Measurements from ENCODE around the gene NUDT22. TPM values are rescaled to one million over a fixed set of nuclear protein-coding genes. Genes with fewer than 3 reads are reported as not detected.

Gene NUDT22, protein sequence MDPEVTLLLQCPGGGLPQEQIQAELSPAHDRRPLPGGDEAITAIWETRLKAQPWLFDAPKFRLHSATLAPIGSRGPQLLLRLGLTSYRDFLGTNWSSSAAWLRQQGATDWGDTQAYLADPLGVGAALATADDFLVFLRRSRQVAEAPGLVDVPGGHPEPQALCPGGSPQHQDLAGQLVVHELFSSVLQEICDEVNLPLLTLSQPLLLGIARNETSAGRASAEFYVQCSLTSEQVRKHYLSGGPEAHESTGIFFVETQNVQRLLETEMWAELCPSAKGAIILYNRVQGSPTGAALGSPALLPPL
- total RNA-seq (2021) (72.4 and 73.8 TPM in 2 replicates), Bru-seq, nascent RNA (percentile 61 among the genes with signal in this experiment), BruChase-seq, experiment 1, labeled RNA remaining after a 2-hour chase (percentile 66 among the genes with signal in this experiment), BruChase-seq, experiment 2, labeled RNA remaining after a 6-hour chase (percentile 75 among the genes with signal in this experiment)
- long read RNA-seq, transcript NUDT22-204 (5 exons, 986 nt), result minor isoform, 9 of 51 reads
- long read RNA-seq, transcript NUDT22-201 (6 exons, 1,094 nt), result major isoform, 24 of 51 reads
- long read RNA-seq, partial matches to known transcripts, result 13 of 51 reads
- long read RNA-seq, other reads (novel, unspliced or antisense), result 5 of 51 reads

DNA sequence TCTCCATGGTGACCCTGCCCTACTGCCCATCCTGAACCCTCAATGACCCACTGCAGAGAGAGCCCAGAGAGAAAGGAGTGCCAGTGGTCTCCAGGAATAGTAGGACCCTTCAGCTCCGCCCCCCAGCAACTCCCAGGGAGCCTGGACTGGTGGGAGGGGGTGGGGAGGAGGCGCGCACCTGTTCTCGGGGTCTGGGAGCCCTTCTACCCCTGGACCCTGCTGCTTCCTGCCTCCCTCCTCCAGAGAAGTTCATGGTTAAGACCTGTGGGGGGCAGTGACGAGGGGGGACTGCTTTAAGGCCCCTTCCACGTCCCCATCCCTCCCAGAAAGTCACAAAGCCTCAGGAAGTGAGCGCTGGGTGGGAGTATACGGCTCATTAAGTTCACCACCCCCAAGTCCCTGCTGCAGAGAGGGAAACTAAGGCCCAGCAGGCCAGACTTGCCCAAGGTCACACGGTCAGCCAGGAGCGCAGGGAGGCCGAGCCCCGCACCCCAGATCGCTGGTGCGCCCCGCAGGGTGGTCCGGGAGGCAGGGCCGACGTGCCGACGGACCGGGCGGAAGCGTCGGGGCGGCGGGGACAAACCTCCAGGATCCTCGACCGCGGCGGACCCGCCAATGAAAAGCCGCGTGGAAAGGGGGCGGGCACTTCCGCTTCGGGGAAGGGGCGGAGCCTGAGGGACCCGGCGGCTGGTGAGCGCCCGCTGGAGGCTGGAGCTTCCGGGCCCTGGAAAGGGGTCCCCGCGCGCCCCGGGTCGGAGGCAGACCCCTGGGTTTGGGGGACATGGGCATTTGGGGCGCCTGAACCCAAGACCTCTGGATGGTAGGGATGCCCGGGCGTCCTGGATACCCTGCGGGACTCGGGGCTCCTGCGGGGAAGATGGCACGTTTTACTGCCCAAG, at the start of gene NUDT22, which contains the start of gene TRPT1:
NUDT22 (plus strand) TSS at position 667 of the 899 bp plus-strand sequence. CDS start 379 bp downstream, outside the sequence.
TRPT1 (minus strand) TSS at position 579 of the 899 bp plus-strand sequence; CDS start at position 253, 326 bp downstream.
- H3K27ac ChIP-seq (ENCODE audit: low read depth, low read length, poor library complexity, severe bottlenecking), result peak within 1 kb of the TSS; percentile 87
- H3K27me3 ChIP-seq (replicated peaks; ENCODE audit: insufficient read depth, low read depth, low read length, poor library complexity), result no peaks in the 10 kb centered on the region
- ChIA-PET POLR2A (ENCODE audit: low non-redundant PET) (interaction anchor here (0.6 to 0.7 kb wide), 2 partner anchors 15 to 106 kb away, joined by 3 to 7 read pairs; no protein-coding TSS in a partner anchor), CTCF (interaction anchor here (0.9 to 1.4 kb wide), 2 partner anchors 20 to 75 kb away, joined by 3 read pairs; partner anchors contain the start of gene FERMT3)
- H3K9me3 ChIP-seq (ENCODE audit: low read depth, low read length, poor library complexity, severe bottlenecking), result no peaks in the 10 kb centered on the region
- intact Hi-C loops (cut with micrococcal nuclease; ENCODE audit: unreplicated experiment), result no loop called here
- H3K4me1 ChIP-seq (ENCODE audit: insufficient read depth, low read length, poor library complexity, severe bottlenecking), result peaks cover 22% of the 10 kb centered on the region
- peaks cover 20% of the 10 kb centered on the region for H3K36me3 ChIP-seq (ENCODE audit: insufficient read depth, low read length, poor library complexity, severe bottlenecking)
- BruUV-seq (replicated peaks), result TSS peak; percentile 56
- H3K4me3 ChIP-seq (ENCODE audit: low read depth, low read length, poor library complexity, severe bottlenecking), result peak within 1 kb of the TSS; percentile 87
- TF ChIP-seq EZH2 (IDR thresholded peaks at IDR 0.05; ENCODE audit: borderline replicate concordance, low read depth, low read length, poor library complexity, severe bottlenecking), result no peak
- TF ChIP-seq, protein P1, sequence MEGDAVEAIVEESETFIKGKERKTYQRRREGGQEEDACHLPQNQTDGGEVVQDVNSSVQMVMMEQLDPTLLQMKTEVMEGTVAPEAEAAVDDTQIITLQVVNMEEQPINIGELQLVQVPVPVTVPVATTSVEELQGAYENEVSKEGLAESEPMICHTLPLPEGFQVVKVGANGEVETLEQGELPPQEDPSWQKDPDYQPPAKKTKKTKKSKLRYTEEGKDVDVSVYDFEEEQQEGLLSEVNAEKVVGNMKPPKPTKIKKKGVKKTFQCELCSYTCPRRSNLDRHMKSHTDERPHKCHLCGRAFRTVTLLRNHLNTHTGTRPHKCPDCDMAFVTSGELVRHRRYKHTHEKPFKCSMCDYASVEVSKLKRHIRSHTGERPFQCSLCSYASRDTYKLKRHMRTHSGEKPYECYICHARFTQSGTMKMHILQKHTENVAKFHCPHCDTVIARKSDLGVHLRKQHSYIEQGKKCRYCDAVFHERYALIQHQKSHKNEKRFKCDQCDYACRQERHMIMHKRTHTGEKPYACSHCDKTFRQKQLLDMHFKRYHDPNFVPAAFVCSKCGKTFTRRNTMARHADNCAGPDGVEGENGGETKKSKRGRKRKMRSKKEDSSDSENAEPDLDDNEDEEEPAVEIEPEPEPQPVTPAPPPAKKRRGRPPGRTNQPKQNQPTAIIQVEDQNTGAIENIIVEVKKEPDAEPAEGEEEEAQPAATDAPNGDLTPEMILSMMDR (conservative IDR thresholded peaks at IDR 0.05; ENCODE audit: low read depth, low read length), result peak; percentile 41; the same call in 1 of the 2 replicates
- peak; percentile 96 for DNase-seq (ENCODE audit: low spot score)

DNA sequence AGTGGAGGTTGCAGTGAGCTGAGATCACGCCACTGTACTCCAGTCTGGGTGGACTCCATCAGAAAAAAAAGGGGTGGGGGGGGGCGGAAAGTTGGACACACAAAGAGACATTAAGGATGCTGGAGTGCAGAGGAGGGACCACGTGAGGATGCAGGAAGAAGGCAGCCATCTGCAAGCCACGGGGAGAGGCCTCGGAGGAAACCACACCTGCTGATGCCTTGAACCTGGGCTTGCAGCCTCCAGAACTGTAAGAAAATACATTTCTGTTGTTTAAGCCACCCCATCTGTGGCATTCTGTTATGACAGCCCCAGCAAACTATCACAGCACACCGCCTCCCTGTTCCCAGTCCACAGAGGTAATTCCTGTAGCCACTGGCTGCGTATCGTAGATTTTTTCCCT, 49.3 kb upstream of the NUDT22 start:
- H3K27ac ChIP-seq (ENCODE audit: low read depth, low read length, poor library complexity, severe bottlenecking), result no peak overlapping the region
- H3K27me3 ChIP-seq (replicated peaks; ENCODE audit: insufficient read depth, low read depth, low read length, poor library complexity), result no peaks in the 10 kb centered on the region
- H3K36me3 ChIP-seq (ENCODE audit: insufficient read depth, low read length, poor library complexity, severe bottlenecking), result no peaks in the 10 kb centered on the region
- TF ChIP-seq, protein P1 (conservative IDR thresholded peaks at IDR 0.05; ENCODE audit: low read depth, low read length), result no peak
- peaks cover 12% of the 10 kb centered on the region for H3K4me1 ChIP-seq (ENCODE audit: insufficient read depth, low read length, poor library complexity, severe bottlenecking)
- no peak overlapping the region for H3K4me3 ChIP-seq (ENCODE audit: low read depth, low read length, poor library complexity, severe bottlenecking)
- ChIA-PET POLR2A (ENCODE audit: low non-redundant PET) (interaction anchor here (0.6 kb wide), 1 partner anchor 37 kb away, joined by 6 read pairs; no protein-coding TSS in a partner anchor), CTCF (no interaction called here)
- intact Hi-C loops (cut with micrococcal nuclease; ENCODE audit: unreplicated experiment), result no loop called here
- no TSS peak for BruUV-seq (replicated peaks)
- no peaks in the 10 kb centered on the region for H3K9me3 ChIP-seq (ENCODE audit: low read depth, low read length, poor library complexity, severe bottlenecking)
- DNase-seq (ENCODE audit: low spot score), result no peak

DNA sequence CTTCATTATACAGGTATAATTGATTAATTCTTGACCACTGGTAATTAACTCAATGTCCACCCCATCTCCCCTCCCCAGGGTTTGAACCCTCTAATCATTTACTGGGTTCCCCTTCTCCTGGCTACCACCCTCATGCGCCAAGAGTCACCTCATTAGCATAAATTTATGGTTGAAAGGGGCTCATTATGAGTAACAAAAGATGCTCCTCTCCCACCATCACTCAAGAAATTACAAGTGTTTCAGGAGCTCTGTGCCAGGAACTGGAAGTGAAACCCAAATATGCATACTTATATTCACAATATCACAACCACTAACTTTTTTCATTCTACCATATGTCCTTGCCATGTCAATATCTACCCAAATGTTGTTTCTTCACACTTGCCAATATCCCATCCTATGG, 47.9 kb upstream of the NUDT22 start:
- peaks cover 16% of the 10 kb centered on the region for H3K4me1 ChIP-seq (ENCODE audit: insufficient read depth, low read length, poor library complexity, severe bottlenecking)
- intact Hi-C loops (cut with micrococcal nuclease; ENCODE audit: unreplicated experiment), result no loop called here
- TF ChIP-seq, protein P1 (conservative IDR thresholded peaks at IDR 0.05; ENCODE audit: low read depth, low read length), result no peak
- TF ChIP-seq EZH2 (IDR thresholded peaks at IDR 0.05; ENCODE audit: borderline replicate concordance, low read depth, low read length, poor library complexity, severe bottlenecking), result no peak
- H3K27me3 ChIP-seq (replicated peaks; ENCODE audit: insufficient read depth, low read depth, low read length, poor library complexity), result no peaks in the 10 kb centered on the region
- no peaks in the 10 kb centered on the region for H3K9me3 ChIP-seq (ENCODE audit: low read depth, low read length, poor library complexity, severe bottlenecking)
- ChIA-PET POLR2A (ENCODE audit: low non-redundant PET) (no interaction called here), CTCF (no interaction called here)
- no peaks in the 10 kb centered on the region for H3K36me3 ChIP-seq (ENCODE audit: insufficient read depth, low read length, poor library complexity, severe bottlenecking)
- no peak overlapping the region for H3K4me3 ChIP-seq (ENCODE audit: low read depth, low read length, poor library complexity, severe bottlenecking)
- no TSS peak for BruUV-seq (replicated peaks)
- H3K27ac ChIP-seq (ENCODE audit: low read depth, low read length, poor library complexity, severe bottlenecking), result no peak overlapping the region
- DNase-seq (ENCODE audit: low spot score), result no peak

Measured in A673 (cell line).